HepG2 (cell line): ENCODE data around the gene CFD. TPM values are rescaled to one million over a fixed set of nuclear protein-coding genes. Genes with fewer than 3 reads are reported as not detected.
"Not testable (repeated sequence)": the region's sequence is repeated elsewhere in the genome, so short reads cannot be mapped to it uniquely, and the experiment has no call there.

ENCODE experiments used
- ATAC-seq: fragments of 200-7000 bp; cut with Tn5 transposase; 3 replicates; pipeline ENCODE4 v1.9.1; 2020; ENCODE audit warnings: mild to moderate bottlenecking, moderate library complexity
- BruUV-seq: library from RNA; stranded (reverse); fragments of 400-500 nt; replicated peaks from 2 replicates; lab custom pipeline; 2021; lab: Mats Ljungman, UMichigan
- CTCF ChIA-PET: fragments of 300-600 bp; formaldehyde crosslinking; extraction: SDS; loops from one replicate; lab custom pipeline; 2021; ENCODE audit warnings: low total read pairs, inconsistent platforms, low intra/inter-chr PET ratio; lab: Yijun Ruan, JAX
- POLR2A ChIA-PET: fragments of 350-600 bp; sonication (Branson Sonifier 250); formaldehyde crosslinking; loops from one replicate; lab custom pipeline; 2020; ENCODE audit warnings: antibody characterized with exemption, inconsistent platforms; lab: Yijun Ruan, JAX
- DNase-seq: peaks from one replicate; pipeline ENCODE4 v3.0.0-alpha.2; 2015; ENCODE audit warnings: low spot score
- FAIRE-seq: peaks from 3 replicates; lab custom pipeline; 2011; peaks lifted over from hg19 to GRCh38; lab: Jason Lieb, UNC
- H2AFZ ChIP-seq: one replicate; pipeline ENCODE4 v1.6.1; 2011; ENCODE audit warnings: low read length, inconsistent platforms
- H3K27ac ChIP-seq: fragments of 300-600 bp; 3 replicates; pipeline ENCODE4 v1.8.0; 2011; ENCODE audit warnings: mixed run types, mild to moderate bottlenecking, mixed read lengths, low read length, inconsistent platforms; ENCODE audit not compliant: insufficient read depth; ENCODE audit errors: extremely low read length
- H3K27me3 ChIP-seq, 2 experiments: fragments of 200-600 bp in 1 of 2; 2 replicates in 1 of 2; 3 replicates in 1 of 2; pipeline versions ENCODE4 v1.6.0 to v1.8.0; 2011; ENCODE audit warnings: low read length in 2 of 2, mild to moderate bottlenecking in 2 of 2, moderate library complexity in 2 of 2, inconsistent platforms in 1 of 2; ENCODE audit not compliant: insufficient read depth in 2 of 2, control insufficient read depth in 1 of 2
- H3K36me3 ChIP-seq, 2 experiments: fragments of 200-600 bp in 1 of 2; replicated peaks in 1 of 2; 2 replicates in 1 of 2; 3 replicates in 1 of 2; pipeline versions ENCODE4 v1.5.1 to v1.8.0; 2011; ENCODE audit warnings: low read length in 2 of 2, inconsistent platforms in 1 of 2; ENCODE audit not compliant: insufficient read depth in 2 of 2, control insufficient read depth in 1 of 2
- H3K4me1 ChIP-seq: 2 replicates; pipeline ENCODE4 v1.5.1; 2012; ENCODE audit warnings: low read length, inconsistent platforms; ENCODE audit not compliant: insufficient read depth
- H3K4me2 ChIP-seq: 2 replicates; pipeline ENCODE4 v1.6.0; 2011; ENCODE audit warnings: low read depth, low read length, inconsistent platforms
- H3K4me3 ChIP-seq, 3 experiments: fragments of 200-600 bp in 1 of 3; sonication (generic), shearing (Covaris generic) in 1 of 3; replicated peaks in 1 of 3; 2 replicates each; pipeline ENCODE4 v1.5.1; 2011 to 2016; ENCODE audit warnings: low read length in 3 of 3, inconsistent platforms in 2 of 3, low read depth in 2 of 3, mild to moderate bottlenecking in 2 of 3, control low read depth in 1 of 3, mixed read lengths in 1 of 3; ENCODE audit not compliant: insufficient read depth in 1 of 3
- H3K79me2 ChIP-seq: one replicate; pipeline ENCODE4 v1.6.1; 2011; ENCODE audit warnings: low read length, inconsistent platforms; ENCODE audit not compliant: insufficient read depth
- H3K9ac ChIP-seq: 2 replicates; pipeline ENCODE4 v1.6.0; 2011; ENCODE audit warnings: mild to moderate bottlenecking, low read depth, low read length, inconsistent platforms; ENCODE audit not compliant: insufficient read depth
- H3K9me3 ChIP-seq: 2 replicates; pipeline ENCODE4 v1.5.1; 2012; ENCODE audit warnings: mild to moderate bottlenecking, low read length
- H4K20me1 ChIP-seq: 2 replicates; pipeline ENCODE4 v1.6.0; 2011; ENCODE audit warnings: inconsistent platforms, mild to moderate bottlenecking, low read length, moderate library complexity; ENCODE audit not compliant: insufficient read depth
- CEBPG ChIP-seq: IDR thresholded peaks from 2 replicates; pipeline ENCODE4 v1.6.1; 2016
- HMG20B ChIP-seq: conservative IDR thresholded peaks from 2 replicates; pipeline ENCODE4 v1.6.1; 2016; ENCODE audit warnings: missing genetic modification reagents, missing compliant biosample characterization
- KLF12 ChIP-seq: sonication (generic); formaldehyde crosslinking; IDR thresholded peaks from 2 replicates; pipeline ENCODE4 v1.4.0; 2020; ENCODE audit warnings: missing genetic modification reagents, borderline replicate concordance
- NR1H2 ChIP-seq: sonication (generic); formaldehyde crosslinking; IDR thresholded peaks from 2 replicates; pipeline ENCODE4 v1.8.1; 2022; ENCODE audit warnings: low read depth, missing genetic modification reagents, borderline replicate concordance
- REPIN1 ChIP-seq: sonication (generic); formaldehyde crosslinking; IDR thresholded peaks from 2 replicates; pipeline ENCODE4 v1.8.0; 2022; ENCODE audit warnings: missing genetic modification reagents, low read depth, mild to moderate bottlenecking, borderline replicate concordance
- RNF2 ChIP-seq: fragments of 450-650 bp; conservative IDR thresholded peaks from 2 replicates; pipeline ENCODE4 v1.6.1; 2016; ENCODE audit warnings: low read depth
- SNAPC2 ChIP-seq: sonication (generic); formaldehyde crosslinking; IDR thresholded peaks from 2 replicates; pipeline ENCODE4 v1.8.1; 2022; ENCODE audit warnings: mild to moderate bottlenecking, missing genetic modification reagents
- TEAD2 ChIP-seq: sonication (generic); formaldehyde crosslinking; IDR thresholded peaks from 2 replicates; pipeline ENCODE4 v1.9.0; 2021; ENCODE audit warnings: missing genetic modification reagents
- ZFP37 ChIP-seq: sonication (generic); formaldehyde crosslinking; IDR thresholded peaks from 2 replicates; pipeline ENCODE4 v1.4.0; 2020; ENCODE audit warnings: missing genetic modification reagents, borderline replicate concordance
- ZNF3 ChIP-seq: IDR thresholded peaks from 2 replicates; pipeline ENCODE4 v1.7.0; 2017; ENCODE audit warnings: inconsistent platforms
- ZNF446 ChIP-seq: sonication (generic); formaldehyde crosslinking; IDR thresholded peaks from 2 replicates; pipeline ENCODE4 v1.5.0; 2020; ENCODE audit warnings: mild to moderate bottlenecking, missing genetic modification reagents
- ZNF841 ChIP-seq: sonication (generic); formaldehyde crosslinking; IDR thresholded peaks from 2 replicates; pipeline ENCODE4 v1.8.1; 2023; ENCODE audit warnings: missing genetic modification reagents, borderline replicate concordance
- WGBS: methylation state at CpG from one replicate; pipeline ENCODE4 v1.1.6; 2017; ENCODE audit warnings: low lambda C conversion rate; 5-methylcytosine and 5-hydroxymethylcytosine counted together
- in situ Hi-C: cut with HindIII; loops from 2 replicates; pipeline ENCODE4 v1.10.0; 2017; ENCODE audit warnings: low pct_unique_long_range_greater_than_20kb; ENCODE audit not compliant: extremely low pct_ligation_motif_present
- intact Hi-C: fragments of 100-400 bp; cut with micrococcal nuclease; formaldehyde crosslinking; loops from one replicate; pipeline ENCODE4 v1.10.0; 2022; ENCODE audit not compliant: unreplicated experiment
- polyA plus RNA-seq, 8 experiments: library from polyadenylated mRNA; depleted of rRNA in 3 of 8; stranded (reverse) in 7 of 8; unstranded in 1 of 8; fragments of >200 nt; fragmentation: Illumina TruSeq in 4 of 8; extraction: Trizol in 4 of 8; gene quantifications; 2 replicates each; pipeline versions ENCODE4 v1.2.1 to v1.2.3, GENCODE V29; 2011 to 2016; ENCODE audit warnings: low read depth in 4 of 8, missing spikeins in 1 of 8, mixed read lengths in 1 of 8; ENCODE audit not compliant: insufficient read depth in 1 of 8
- total RNA-seq, 5 experiments: library from RNA; depleted of rRNA; stranded (reverse); fragments of >200 nt; fragmentation: Illumina TruSeq; extraction: Trizol; gene quantifications; 2 replicates each; pipeline ENCODE4 v1.2.3, GENCODE V29; 2016; ENCODE audit warnings: low read depth in 1 of 5
- TF ChIP-seq, protein P1 (sequence below): sonication (generic); formaldehyde crosslinking; IDR thresholded peaks from 2 replicates; pipeline ENCODE4 v1.5.0; 2020; ENCODE audit warnings: mild to moderate bottlenecking, missing genetic modification reagents
- TF ChIP-seq, protein P2 (sequence below): sonication (generic); formaldehyde crosslinking; conservative IDR thresholded peaks from 2 replicates; pipeline ENCODE4 v1.8.0; 2022; ENCODE audit warnings: missing genetic modification reagents

Gene CFD
- total and polyA plus RNA-seq, 2 of the 13 experiments (the other 11 are each of a cell fraction or from before 2014, with no cell fraction given): 2.3 to 4.6 TPM

DNA sequence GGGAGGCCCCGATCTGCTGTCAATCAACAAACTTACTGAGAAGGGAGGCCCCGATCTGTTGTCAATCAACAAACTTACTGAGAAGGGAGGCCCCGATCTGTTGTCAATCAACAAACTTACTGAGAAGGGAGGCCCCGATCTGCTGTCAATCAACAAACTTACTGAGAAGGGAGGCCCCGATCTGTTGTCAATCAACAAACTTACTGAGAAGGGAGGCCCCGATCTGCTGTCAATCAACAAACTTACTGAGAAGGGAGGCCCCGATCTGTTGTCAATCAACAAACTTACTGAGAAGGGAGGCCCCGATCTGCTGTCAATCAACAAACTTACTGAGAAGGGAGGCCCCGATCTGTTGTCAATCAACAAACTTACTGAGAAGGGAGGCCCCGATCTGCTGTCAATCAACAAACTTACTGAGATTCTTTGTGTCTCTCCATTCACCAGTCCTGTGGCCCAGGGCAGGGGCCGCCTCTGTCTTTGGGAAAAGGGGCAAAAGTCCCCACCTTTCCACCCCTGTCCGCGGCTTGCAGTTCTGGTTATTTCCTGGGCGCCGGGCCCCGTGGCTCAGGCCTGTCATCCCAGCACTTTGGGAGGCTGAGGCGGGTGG is 5.7 kb upstream of the CFD start:
- H3K36me3 ChIP-seq, CTCF ChIA-PET, intact Hi-C loops, H4K20me1 ChIP-seq, H3K4me2 ChIP-seq, H2AFZ ChIP-seq, H3K9me3 ChIP-seq, H3K27ac ChIP-seq, H3K9ac ChIP-seq, DNase-seq, BruUV-seq, H3K79me2 ChIP-seq, FAIRE-seq, ATAC-seq, POLR2A ChIA-PET, H3K4me3 ChIP-seq: not testable (repeated sequence)
- peak; percentile 98 for TF ChIP-seq ZNF3 (CRISPR knock-in tag)
- TF ChIP-seq, protein P1, sequence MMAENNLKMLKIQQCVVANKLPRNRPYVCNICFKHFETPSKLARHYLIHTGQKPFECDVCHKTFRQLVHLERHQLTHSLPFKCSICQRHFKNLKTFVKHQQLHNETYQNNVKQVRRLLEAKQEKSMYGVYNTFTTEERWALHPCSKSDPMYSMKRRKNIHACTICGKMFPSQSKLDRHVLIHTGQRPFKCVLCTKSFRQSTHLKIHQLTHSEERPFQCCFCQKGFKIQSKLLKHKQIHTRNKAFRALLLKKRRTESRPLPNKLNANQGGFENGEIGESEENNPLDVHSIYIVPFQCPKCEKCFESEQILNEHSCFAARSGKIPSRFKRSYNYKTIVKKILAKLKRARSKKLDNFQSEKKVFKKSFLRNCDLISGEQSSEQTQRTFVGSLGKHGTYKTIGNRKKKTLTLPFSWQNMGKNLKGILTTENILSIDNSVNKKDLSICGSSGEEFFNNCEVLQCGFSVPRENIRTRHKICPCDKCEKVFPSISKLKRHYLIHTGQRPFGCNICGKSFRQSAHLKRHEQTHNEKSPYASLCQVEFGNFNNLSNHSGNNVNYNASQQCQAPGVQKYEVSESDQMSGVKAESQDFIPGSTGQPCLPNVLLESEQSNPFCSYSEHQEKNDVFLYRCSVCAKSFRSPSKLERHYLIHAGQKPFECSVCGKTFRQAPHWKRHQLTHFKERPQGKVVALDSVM (CRISPR knock-in tag): peak; percentile 46; the same call in 1 of the 2 replicates
- in situ Hi-C loops: loop anchor here (10.0 kb wide), 1 partner anchor 89 kb away; no protein-coding TSS in a partner anchor
- Histone ChIP-seq H3K27me3 (peaks cover 2 to 17% of the 10 kb centered on the region in 2 experiments; a peak in 4 of 5 replicates), H3K4me1 (peaks cover 14% of the 10 kb centered on the region)
- 35% methylated on average over 10 of the region's 17 CpGs for WGBS

DNA sequence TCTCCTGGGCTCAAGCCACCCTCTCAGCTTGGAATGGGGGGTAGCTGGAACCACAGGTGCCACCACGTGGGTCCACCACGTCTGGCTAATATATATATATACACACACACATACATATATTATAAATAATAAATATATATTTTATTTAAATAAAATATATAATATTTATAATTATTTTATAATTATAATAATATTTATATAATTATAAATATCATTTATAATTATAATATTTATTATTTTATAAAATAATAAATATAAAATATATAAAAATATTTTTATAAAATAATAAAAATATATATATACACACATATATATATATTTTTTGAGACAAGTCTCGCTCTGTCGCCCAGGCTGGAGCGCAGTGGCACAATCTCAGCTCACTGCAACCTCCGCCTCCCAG is 4.9 kb upstream of the CFD start:
- no peaks in the 10 kb centered on the region for H3K9me3 ChIP-seq
- in situ Hi-C loops: loop anchor here (10.0 kb wide), 1 partner anchor 90 kb away; no protein-coding TSS in a partner anchor
- H3K4me2 ChIP-seq: no peak overlapping the region
- intact Hi-C loops: no loop called here
- no peaks in the 10 kb centered on the region for H3K79me2 ChIP-seq
- no peak overlapping the region for H2AFZ ChIP-seq
- H4K20me1 ChIP-seq: no peaks in the 10 kb centered on the region
- peaks cover 23% of the 10 kb centered on the region for H3K4me1 ChIP-seq
- FAIRE-seq (no peak), ATAC-seq (no peak)
- CTCF ChIA-PET: no interaction called here
- peaks cover 2 to 14% of the 10 kb centered on the region in 2 experiments; a peak in 4 of 5 replicates for H3K27me3 ChIP-seq
- TF ChIP-seq CEBPG (CRISPR knock-in tag): no peak
- no peak for TF ChIP-seq KLF12 (CRISPR knock-in tag)
- TF ChIP-seq ZNF841: no peak
- no peak for TF ChIP-seq TEAD2 (CRISPR knock-in tag)
- TF ChIP-seq ZFP37: no peak
- no peak for TF ChIP-seq HMG20B (CRISPR knock-in tag)
- no peak for TF ChIP-seq SNAPC2 (CRISPR knock-in tag)
- no peak for TF ChIP-seq REPIN1 (CRISPR knock-in tag)
- no peak for TF ChIP-seq RNF2
- no peak for TF ChIP-seq ZNF446 (CRISPR knock-in tag)
- no peak for TF ChIP-seq NR1H2 (CRISPR knock-in tag)
- TF ChIP-seq, protein P2, sequence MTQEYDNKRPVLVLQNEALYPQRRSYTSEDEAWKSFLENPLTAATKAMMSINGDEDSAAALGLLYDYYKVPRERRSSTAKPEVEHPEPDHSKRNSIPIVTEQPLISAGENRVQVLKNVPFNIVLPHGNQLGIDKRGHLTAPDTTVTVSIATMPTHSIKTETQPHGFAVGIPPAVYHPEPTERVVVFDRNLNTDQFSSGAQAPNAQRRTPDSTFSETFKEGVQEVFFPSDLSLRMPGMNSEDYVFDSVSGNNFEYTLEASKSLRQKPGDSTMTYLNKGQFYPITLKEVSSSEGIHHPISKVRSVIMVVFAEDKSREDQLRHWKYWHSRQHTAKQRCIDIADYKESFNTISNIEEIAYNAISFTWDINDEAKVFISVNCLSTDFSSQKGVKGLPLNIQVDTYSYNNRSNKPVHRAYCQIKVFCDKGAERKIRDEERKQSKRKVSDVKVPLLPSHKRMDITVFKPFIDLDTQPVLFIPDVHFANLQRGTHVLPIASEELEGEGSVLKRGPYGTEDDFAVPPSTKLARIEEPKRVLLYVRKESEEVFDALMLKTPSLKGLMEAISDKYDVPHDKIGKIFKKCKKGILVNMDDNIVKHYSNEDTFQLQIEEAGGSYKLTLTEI: no peak
- TF ChIP-seq, all 625 proteins: peak for 0
- POLR2A ChIA-PET: no interaction called here
- WGBS: 62% methylated on average over 6 of the region's 6 CpGs
- DNase-seq: no peak
- Histone ChIP-seq H3K27ac (no peak overlapping the region), H3K9ac (no peak overlapping the region), H3K4me3 (no peak overlapping the region), H3K36me3 (no peaks in the 10 kb centered on the region)
- no TSS peak for BruUV-seq
